Left forelimb (tissue), 1 donor: ENCODE data around the gene DNER.

ENCODE experiments used
- DNase-seq: peaks from one replicate; pipeline ENCODE4 v3.0.0-alpha.2; 2018; ENCODE audit warnings: low spot score

Gene DNER

DNA sequence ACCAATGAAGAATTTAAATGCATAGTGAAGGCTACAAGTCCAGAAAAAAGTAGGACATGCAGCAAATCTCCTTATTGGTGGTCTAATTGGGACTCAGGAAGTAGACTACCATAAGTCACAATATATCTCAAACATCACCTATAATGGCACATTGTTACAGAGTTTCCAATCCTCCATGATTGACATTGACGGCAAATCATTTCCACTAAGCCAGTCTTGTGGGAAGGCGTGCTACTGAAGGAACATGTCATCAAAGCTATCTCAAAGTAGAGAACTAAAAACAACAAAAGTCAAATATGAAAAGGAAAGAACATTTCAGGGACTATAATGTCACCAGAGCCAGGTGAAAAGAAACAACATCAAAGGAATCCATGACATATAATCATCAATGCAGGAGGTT is 276.9 kb downstream of the DNER start:
- no peak for DNase-seq

- no peak for DNase-seq
Observed at GRCh38 chr2:229434187-229434586, 280.2 kb downstream of the DNER start.

DNA sequence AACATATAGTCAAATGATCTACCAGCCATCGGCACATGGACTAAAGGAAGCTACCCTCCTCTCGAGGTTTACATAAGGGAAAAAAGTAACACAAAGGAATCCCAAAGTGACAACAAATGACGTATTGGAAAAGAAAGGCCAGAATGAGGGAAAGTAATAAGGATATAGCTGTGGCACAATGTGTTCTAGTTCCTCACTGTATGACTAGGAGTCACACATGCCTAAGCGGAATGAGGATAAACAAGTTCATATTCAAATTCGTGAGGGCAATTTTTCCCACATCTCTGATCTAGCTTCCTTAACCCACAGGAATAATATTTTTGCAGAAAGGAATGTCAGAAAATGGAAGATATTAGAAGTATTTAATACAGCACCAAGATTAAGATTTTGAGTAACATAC is 281.0 kb downstream of the DNER start:
- no peak for DNase-seq

GRCh38 chr2:229431327-229431954 is 282.9 kb downstream of the DNER start:
- no peak for DNase-seq

DNA sequence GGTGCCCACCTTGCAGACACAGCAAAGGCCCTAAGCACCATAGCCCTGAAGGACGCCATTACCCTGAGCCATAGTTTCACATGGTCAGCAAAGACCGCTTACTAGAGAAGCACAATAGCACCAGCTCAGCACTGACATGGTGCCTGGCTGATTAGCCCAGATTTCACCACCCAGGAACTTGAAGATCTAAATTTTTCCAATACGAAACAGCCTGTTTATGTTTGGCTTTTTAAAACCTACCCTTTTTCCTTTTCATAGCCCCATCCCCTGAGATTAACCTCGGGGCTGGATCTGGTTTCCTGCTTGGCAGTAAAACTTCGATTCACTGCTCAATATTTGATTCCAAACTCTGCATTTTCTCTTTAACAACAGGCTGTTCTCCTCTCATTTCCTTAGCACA is 284.8 kb downstream of the DNER start:
- DNase-seq, result no peak

DNA sequence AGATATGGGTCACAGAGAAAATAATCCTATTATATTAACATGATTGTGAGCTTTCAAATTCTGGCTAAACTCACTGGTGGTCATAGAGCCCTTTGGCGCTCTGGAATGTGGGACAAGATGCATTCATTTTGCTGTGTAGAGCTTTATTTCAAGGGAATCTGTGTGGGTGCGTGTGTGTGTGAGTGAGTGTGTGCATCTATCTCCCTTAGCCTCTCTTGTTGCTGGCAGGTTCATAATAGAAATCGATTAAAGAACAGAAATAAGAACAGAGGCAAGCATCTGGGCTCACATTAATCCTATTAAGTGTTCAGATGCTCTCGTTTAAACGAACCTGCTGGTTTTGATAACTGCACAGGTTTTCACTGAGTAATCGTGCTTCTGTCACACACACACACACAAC is 287.9 kb downstream of the DNER start:
- DNase-seq, result no peak

DNA sequence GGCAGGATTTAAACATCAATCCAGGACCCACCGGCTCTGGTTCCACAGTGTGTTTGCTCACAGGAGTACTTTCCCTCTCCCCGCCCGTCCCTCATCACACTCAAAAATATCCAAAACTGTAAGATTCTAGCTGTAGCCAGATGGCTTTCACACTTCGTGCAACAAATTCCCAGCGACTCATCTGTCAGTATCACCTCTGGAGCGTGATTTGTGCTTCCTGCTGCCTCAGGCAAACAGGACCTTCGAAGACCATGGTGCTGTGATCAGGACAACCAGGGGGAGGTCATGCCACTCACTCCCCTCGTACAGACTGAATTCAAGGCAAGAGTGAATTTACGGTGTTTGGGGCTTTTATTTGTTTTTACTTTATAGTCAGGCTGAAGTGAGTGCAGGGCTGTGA is 288.8 kb downstream of the DNER start:
- no peak for DNase-seq

- no peak for DNase-seq
Observed at GRCh38 chr2:229422063-229422462, 292.3 kb downstream of the DNER start.

GRCh38 chr2:229419158-229419557 is 295.2 kb downstream of the DNER start:
- DNase-seq, result no peak

- DNase-seq, result no peak
Observed at GRCh38 chr2:229417916-229418315, 296.4 kb downstream of the DNER start.

DNA sequence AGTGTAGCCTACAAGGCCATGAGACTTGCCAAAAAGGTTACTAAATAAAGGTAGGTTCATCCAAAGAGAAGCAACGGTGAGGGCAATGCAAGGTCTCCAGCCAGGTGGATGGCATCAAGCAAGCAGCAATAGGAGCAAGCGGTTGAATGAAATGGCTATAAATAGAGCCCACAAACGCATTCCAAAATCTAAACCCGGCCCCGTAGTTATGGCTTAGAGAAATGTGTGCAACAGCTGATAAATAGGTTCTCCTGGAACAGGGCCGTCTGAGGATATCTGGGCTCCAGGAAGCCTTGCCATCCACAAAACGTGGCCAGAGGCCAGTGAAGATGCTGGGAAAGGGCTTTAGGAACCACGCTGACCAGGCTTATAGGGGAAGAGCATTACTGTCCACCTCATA is 297.2 kb downstream of the DNER start:
- DNase-seq, result no peak

GRCh38 chr2:229416116-229416694 is 298.1 kb downstream of the DNER start:
- no peak for DNase-seq

DNA sequence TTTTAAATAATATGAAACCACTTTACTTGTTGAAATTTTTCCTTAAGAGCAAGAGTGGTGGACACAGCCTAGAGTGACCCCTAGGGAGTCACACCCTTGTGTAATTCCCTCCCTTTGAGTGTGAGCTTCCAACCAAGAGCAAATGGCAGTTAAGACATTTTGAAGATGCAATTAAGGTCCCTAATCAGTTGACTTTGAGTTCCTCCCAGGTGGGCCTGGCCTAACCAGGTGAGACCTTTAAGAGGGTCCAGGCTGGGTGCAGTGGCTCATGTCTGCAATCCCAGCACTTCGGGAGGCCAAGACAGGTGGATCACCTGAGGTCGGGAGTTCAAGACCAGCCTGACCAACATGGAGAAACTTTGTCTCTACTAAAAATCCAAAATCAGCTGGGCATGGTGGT is 299.7 kb downstream of the DNER start:
- no peak for DNase-seq

GRCh38 chr2:229412686-229413085 is 301.7 kb downstream of the DNER start:
- DNase-seq, result no peak

DNA sequence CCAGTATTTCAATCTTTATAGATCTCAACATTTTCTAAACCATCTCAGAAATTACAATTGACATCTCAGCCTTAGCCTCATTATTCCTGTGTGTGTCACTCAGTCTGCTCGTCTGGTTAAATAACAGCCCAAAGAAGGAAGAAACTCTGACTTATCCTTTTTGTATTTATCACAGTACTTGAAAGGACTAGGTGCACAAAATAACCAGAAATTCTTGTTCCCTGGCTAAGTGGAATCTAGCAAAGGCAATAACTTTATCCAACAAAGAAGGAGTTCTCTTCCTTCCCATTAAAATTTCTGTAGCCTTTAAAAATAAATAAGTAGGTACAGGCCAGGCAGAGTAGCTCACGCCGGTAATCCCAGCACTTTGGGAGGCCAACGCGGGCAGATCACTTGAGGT is 303.4 kb downstream of the DNER start:
- no peak for DNase-seq

DNA sequence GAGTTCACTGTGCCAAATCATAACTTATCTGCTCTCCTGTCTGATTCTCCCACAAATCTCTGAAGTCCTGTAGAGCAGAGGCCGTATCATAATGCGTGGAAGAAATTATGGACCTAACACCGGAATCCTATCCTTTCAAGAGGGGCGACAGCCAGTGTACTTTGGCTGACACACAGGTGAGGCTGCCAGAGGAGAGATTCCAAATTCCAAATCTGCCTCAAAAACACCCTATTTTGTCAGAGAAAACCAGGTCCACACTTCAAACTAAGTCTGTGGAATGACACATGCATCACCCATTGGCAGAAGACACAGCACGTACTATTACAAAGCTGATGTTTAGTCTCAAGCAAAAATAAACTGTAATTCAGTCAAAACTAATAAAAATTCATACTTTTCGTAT is 304.1 kb downstream of the DNER start:
- no peak for DNase-seq

DNA sequence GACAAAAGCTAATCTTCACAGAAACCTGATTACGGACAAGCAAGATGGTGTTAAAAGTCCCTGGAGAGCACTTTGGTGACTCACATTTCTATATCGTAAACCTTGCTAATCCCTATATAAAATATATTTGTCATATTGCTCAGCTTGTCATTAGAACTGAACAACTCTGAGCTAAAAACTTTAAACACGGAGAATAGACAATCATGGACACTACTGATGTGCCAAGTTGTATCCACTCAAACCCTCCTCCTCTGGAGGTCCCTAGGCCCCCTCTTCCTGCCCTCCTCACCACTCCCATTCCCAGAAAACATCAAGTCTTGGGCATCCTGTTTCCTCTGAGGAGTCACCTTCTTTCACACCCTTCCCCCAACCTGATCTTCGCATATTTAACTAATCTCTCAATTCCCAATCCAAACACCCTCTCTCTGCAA is 304.6 kb downstream of the DNER start:
- no peak for DNase-seq

DNA sequence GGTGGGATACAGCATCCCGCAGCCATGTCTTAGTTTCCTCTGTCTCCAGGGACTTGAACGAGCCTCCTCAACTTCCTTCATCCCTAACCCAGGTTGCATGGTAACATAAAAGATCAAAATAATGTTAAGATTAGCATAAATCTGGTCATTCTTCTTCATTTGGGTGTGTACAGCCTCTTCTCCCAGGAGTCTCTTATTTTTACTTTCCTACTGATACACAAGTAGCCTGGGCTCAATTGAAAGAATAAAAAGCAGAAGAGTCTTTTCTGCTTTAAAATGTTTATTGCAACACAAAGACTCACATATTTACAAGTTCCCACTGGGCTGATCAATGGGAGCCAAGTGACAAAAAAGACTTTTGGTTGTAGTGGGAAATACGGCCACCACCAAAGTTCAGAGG is 305.4 kb downstream of the DNER start:
- no peak for DNase-seq

DNA sequence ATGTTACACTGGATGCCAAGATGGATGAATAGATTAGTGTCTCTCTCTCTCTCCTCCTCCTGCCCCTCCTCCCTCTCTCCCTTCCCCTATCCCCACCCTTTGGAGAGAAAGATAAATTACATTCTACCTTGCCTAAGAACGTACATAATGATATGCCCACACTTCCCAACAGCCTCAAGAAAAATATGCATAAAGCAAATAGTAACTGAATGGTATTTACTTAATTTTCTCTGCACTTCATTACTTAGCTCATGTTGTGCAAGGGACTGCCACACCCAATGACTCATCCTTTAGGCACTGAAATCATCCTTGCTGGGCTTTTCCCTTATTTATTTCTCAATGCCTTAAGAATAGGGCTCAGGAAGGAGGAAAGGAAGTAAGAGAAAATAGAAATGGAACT is 306.0 kb downstream of the DNER start:
- no peak for DNase-seq

GRCh38 chr2:229407170-229407569 is 307.2 kb downstream of the DNER start:
- DNase-seq, result no peak

DNA sequence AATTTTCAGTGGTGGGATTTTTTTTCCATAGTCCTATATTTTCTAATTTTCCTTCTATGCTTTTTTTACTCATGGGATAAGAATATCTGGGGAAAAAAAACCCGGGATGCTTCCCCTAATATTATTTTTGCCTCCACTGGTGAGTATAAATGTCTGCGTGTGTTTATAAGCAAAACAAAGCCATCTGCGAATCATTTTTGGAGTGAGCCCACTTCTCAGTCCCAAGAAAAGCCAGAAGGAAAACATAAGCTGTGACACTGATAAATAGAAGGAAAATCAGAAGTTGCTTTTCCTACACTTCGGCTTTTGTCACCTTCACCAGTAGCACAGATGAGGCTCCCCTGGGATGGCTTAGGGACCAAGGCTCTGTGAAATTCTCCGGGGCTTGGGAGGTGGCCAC is 308.6 kb downstream of the DNER start:
- DNase-seq, result no peak

DNA sequence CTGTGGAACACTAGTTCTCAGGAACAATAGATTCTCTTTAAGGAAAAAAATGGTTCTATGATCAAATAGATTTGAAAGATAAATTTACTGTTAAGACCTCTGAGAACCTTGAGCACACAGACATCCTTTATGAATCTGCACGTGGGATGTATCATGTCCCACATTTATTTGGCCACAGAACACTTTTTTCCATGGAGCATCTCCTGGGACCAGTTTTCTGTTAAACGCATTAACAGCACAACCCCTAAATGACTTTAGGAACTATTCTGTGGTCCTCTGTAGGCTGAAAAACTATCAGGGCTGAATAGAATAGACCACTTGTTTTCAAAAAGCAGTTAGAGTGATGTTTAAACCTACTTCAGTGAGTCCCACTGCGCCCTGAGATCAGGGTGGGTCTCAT is 311.1 kb downstream of the DNER start:
- no peak for DNase-seq

GRCh38 chr2:229401171-229401865 is 313.0 kb downstream of the DNER start:
- DNase-seq, result no peak

- DNase-seq, result no peak
Observed at GRCh38 chr2:229393926-229394325, 320.4 kb downstream of the DNER start.
